Skeletal muscle cell (primary cell): ENCODE measurements around the gene YIF1B.
"Not testable (repeated sequence)": the region's sequence is repeated elsewhere in the genome, so short reads cannot be mapped to it uniquely, and the experiment has no call there.

Experiments
- DNase-seq: peaks from one replicate; pipeline ENCODE4 v3.0.0-alpha.2; 2010; ENCODE audit warnings: low read depth
- H3K4me3 ChIP-seq: 2 replicates; pipeline ENCODE4 v1.5.1; 2011; ENCODE audit warnings: low read depth, mild to moderate bottlenecking, control low read depth, low read length, moderate library complexity

Gene YIF1B

DNA sequence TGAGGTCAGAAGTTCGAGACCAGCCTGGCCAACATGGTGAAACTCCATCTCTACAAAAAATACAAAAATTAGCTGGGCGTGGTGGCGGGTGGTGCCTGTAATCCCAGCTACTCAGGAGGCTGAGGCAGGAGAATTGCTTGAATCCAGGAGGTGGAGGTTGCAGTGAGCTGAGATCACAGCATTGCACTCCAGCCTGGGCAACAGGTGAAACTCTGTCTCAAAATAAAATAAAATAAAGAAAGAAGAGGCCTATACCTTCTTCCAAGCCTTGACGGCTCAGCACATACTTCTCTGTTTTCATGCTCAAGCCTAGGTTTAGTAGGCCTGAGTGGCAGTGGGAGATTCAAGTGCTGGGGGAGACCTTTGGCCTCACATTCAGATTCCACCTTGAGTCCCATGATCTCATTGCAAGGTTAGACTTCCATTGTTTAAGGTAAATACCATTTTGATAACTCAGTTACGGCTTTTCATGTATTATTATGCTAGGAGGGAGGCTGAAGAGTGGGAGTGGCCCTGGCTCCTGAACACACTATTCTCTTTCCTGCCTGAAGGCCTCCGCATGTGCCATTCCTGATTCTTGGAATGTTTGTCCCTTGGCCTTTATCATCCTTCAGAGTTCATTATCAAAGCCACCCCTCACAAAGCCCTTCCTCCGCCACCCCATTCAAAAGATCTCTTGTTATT lies 53.0 kb downstream of the YIF1B start:
- no peak for DNase-seq
- H3K4me3 ChIP-seq, result no peak overlapping the region

DNA sequence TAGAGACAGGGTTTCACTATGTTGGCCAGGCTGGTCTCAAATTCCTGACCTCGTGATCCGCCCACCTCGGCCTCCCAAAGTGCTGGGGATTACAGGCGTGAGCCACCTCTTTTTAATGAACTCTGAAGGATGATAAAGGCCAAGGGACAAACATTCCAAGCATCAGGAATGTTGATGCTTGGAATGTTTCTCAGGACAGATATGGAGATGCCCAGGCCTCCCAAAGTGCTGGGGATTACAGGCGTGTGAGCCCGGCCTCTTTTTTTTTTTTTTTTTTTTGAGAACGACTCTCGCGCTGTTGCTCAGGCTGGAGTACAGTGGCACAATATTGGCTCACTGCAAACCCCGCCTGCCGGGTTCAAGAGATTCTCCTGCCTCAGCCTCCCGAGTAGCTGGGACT lies 53.8 kb downstream of the YIF1B start:
- DNase-seq, H3K4me3 ChIP-seq: not testable (repeated sequence)

DNA sequence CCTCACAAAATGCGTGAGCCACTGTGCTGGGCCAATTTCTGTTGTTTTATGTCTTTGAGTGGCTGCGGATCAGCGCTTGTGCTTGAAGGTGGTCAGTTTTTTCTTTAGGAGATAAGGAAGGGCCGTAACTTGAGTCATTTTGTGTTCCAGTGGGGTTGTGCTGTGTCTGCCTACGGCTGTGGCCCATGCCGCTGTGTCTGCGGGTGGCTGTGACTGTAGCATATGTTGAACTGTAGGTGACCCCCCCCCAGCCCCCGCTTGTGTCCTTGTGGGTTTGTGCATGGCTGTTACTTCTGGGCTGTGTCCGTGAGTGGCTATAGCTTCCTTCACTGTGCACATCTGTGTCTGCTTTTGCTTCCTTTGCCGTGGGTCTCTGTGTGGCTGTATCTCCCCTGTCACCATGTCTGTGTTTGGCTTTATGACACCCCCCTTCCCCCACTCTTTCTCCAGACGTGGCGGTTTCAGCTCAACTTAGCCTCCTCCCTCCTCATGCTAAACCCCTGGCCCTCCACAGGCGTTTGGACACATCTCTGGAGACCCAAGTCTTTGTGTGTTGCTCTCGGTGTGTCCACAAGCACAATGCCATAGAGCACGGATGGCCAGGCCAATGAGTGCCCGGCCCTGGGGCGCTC lies 60.2 kb downstream of the YIF1B start:
- DNase-seq, result no peak
- no peak overlapping the region for H3K4me3 ChIP-seq

DNA sequence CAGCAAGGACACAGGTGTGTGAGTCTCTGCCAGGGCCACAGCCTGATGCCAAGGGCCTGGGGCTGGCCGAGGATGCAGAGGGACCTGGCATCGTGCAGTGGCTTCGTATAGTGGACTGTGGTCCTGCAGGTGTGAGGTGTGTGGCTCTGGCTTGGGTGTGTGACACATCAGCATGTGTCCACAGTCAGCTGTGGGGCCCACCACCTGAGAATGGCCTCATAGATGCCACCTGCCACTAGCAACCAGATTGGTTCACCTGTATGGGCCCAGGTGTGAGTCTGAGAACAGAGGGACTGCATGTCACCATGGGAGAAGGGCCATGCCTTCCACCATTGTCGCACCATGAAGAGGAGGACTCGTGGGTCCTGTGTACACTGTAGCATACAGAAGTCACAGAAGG lies 62.0 kb downstream of the YIF1B start:
- no peak overlapping the region for H3K4me3 ChIP-seq
- DNase-seq, result no peak
